Endometrial microvascular endothelial cells (primary cell): ENCODE data around the gene RALGPS1. TPM values are rescaled to one million over a fixed set of nuclear protein-coding genes. Genes with fewer than 3 reads are reported as not detected.

ENCODE experiments used
- in situ Hi-C: cut with HindIII; loops from 2 replicates; pipeline ENCODE4 v1.10.0; 2017; ENCODE audit warnings: low sequenced_read_pairs, low pct_unique_long_range_greater_than_20kb; ENCODE audit errors: inconsistent ontology term
- total RNA-seq: library from RNA; depleted of rRNA; stranded (reverse); fragments of >200 nt; gene quantifications from one replicate; pipeline ENCODE4 v1.2.3, GENCODE V29; 2015; ENCODE audit errors: inconsistent ontology term

RALGPS1 gene
- total RNA-seq, 1 donor from 2014 or later, result 1.6 TPM

DNA sequence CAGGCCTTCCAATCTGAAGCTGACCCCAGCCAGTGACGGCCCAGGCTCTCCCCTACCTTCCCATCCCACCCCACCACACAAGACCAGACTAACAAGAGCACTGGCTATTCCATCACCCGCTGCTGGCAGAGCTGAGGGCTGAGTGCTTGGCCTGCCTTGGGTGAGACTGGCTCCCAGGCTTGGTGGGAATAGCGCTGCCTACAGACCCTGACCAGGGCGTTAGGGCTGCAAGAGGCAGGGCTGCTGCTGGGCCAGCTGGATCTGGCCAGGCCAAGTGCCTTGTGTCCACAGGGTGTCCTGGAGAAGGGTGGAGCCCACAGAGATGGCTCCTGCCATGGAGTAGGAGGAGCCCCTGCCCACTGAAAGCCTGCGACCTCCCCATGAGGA lies 239.4 kb downstream of the RALGPS1 start:
- in situ Hi-C loops, result no loop called here

DNA sequence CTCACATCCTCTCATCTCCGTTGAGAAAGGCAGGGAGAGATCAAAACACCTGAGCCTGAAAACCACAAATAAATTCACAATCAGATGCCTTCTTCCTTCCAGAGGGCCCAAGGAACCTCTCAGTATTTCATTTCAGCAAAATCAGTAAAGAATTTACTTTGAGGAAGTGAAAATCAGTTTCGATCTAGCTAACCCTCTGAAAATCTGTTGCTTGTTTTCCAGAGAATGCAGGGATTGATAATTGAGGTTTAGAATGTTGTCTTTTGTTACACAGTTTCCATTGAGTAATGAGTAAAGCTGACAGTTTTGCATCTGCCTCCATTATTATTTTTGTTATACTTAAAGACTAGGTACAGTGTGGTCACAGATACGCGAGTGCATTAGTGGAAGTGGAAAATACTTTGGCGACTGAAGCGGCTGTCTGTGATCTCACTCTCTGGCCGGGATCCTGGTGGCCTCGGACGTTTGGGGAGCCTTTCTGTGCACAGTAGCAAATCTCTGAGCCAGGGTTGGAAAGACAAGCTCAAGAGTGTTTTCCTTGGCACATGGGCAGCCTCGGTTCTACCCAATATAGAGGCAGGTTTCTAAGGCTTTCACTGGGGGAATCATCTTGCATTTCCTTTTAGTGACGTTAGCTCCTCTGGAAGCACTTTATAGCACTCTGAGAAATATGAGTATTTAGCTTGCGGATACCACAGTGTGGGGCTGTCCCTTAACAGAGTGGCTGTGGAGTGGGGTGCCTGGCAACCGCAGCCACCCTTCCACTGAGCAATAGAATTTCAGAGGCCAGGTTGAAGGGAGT lies 240.0 kb downstream of the RALGPS1 start:
- in situ Hi-C loops, result no loop called here

- in situ Hi-C loops, result no loop called here
Measured at GRCh38 chr9:127155314-127155960, 240.9 kb downstream of the RALGPS1 start.

DNA sequence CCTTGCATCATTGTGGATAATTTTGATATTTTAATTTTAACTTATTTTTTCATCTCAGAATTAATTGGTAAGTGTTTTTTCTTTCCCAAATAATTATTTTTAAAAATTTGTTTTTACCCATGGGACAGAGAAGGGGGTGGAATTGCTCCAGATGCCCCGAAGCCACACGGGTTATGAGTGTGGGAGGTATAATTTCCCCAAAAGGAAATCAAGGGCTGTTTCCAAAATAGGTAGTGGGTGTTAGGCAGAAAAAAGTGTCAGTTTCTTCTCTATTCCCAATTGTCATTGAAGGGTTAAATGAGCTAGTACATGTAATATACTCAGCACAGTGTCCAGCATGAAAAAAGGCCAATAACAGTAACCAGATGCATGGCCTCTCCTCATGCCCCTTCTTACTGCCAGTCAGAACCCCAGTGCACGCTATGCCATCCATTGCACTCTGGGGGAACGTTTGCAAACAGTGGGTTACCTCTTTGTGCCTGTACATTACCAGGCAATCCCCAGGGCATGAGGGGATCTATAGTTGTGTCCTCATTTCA lies 244.3 kb downstream of the RALGPS1 start:
- in situ Hi-C loops, result no loop called here

DNA sequence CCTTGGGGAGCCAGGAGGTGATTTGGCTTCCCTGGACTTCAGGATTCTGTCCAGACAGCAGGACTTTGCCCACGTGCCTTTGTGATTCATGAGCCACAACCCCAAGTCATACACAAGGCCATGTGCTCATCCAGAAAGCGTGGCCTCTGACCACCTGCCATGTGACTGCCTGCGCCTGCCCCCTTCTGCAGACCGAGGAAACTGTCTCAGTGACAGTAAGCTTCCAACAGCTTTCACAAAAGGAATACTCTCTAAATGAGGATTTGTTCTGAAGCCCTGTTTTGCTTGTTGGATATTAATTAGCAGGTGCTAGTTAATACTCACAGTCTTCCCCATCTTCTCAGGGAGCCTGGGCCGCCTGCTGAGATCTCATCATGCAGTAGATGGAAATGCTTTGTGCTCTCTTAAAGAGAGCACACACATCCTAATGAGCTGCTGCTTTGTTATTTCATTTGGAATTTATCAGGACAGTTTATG lies 244.8 kb downstream of the RALGPS1 start:
- in situ Hi-C loops, result no loop called here

- in situ Hi-C loops, result no loop called here
Measured at GRCh38 chr9:127159949-127160610, 245.5 kb downstream of the RALGPS1 start.

- in situ Hi-C loops, result no loop called here
Measured at GRCh38 chr9:127161081-127161624, 246.6 kb downstream of the RALGPS1 start.

- in situ Hi-C loops, result no loop called here
Measured at GRCh38 chr9:127162046-127162863, 247.7 kb downstream of the RALGPS1 start.

DNA sequence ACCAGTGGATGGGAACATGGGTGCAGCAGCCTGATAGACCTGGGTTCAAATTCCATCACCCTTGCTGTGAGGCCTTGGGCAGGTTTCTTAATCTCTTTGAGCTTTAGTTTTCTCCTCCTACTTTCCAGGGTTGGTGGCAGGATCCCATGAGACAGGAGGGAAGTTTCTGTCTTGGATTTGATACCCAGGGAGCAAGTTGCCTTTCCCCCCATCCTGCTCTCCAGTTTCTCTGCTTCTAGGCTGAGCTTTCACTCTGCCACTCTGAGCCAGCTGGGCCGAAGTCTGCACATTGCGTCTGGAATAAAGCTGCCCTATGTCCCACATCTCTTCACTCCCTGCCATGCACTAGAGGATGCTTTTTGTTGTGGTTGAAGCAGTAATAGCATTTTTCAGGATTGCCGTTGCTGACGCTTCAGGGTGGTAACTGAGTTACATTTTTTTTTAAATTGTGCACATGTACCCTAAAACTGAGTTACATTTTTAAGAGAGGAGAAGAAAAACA lies 248.3 kb downstream of the RALGPS1 start:
- in situ Hi-C loops, result no loop called here

- in situ Hi-C loops, result no loop called here
Measured at GRCh38 chr9:127163409-127163808, 248.8 kb downstream of the RALGPS1 start.

- in situ Hi-C loops, result no loop called here
Measured at GRCh38 chr9:127165116-127165515, 250.5 kb downstream of the RALGPS1 start.

GRCh38 chr9:127166111-127166510 lies 251.5 kb downstream of the RALGPS1 start:
- in situ Hi-C loops, result no loop called here

DNA sequence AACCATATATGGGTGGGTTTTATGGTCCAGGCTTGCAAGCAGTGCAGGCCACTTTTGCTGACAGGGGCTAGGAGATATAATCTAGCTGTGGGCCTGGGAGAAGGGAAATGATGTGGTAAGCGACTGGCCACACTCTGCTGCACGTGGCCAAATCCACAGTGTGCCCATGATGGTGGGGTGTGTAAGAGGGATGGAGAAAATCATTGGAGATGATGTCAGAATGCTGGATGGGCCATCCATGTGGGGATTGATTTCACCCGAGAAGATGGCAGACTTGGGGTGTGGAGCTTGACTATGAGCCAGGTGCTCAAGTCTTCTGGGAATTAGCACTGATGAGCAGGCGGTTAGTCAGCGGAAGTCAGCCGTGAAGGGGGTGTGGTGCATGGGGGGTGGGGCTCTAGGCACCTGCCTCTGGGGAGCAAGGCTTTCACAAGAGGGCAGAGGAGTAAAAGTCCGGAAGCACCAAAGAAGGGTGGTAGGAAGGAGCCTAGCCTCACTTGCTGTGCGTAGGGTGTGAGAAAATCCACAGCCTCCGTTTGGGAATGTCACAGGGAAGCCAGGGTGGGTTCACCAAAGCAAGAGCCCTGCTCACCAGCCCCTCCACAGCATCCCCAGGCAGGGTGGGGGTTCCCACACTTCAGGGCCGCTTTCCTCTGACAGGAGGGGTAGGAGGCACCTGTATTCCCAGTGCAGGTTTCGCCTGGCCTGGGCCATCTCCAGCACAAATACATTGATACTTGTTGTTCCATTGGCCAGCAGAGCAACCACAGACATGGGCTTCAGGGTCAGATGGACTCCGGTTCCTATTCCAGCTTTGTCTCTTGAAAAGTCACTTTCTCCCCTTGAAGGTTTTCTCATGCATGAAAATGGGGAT lies 252.3 kb downstream of the RALGPS1 start:
- in situ Hi-C loops, result no loop called here

DNA sequence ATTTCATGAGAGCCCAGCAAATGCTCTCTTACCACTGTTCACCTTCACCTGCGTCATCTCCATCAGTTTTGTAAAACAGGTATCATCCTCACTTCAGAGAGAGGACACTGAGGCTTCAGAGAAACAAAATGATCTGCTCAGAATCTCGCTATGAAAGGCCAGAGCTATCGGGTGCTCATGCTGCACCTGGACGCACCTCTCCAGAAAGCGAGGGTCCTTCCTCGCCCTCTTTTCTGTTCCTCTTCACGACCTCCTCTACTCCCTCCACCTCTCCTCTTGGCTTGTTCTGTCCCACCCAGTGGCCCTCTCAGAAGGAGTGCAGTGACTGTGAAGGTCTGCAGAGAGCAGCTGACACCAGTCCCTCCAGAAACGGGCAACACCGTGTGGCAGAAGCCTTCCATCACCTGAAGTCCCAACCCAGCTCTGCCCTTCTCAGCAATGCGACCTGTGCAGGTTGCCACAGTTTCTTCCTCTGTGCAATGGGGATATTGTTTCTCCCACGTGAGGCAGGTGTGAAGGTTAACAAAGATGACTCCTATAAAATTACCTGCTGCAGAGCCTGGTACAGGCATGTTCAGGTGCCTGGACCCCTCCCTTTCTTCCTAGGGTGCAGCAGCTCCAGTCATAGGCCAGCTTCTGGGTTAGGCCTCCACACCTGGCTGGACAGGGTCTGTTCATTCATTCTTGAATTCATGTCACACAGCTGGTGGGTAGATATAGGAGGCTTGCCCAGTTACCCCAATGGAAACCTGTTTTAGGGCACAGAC lies 253.2 kb downstream of the RALGPS1 start:
- in situ Hi-C loops, result no loop called here

GRCh38 chr9:127168756-127169574 lies 254.4 kb downstream of the RALGPS1 start:
- in situ Hi-C loops, result no loop called here

DNA sequence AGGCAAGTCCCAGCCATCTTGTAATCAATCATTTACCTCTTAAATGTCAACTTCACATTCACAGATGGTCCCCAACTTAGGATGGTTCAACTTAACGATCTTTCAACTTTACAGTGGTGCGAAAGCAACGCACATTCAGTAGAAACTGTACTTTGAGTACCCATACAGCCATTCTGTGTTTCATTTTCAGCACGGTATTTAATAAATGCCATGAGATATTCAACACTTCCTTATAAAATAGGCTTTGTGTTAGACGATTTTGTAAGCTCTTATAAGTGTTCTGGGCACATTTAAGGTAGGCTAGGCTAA lies 254.9 kb downstream of the RALGPS1 start:
- in situ Hi-C loops, result no loop called here
